T-helper 17 cell (primary cell): ENCODE results near the gene HLCS. TPM values are rescaled to one million over a fixed set of nuclear protein-coding genes. Genes with fewer than 3 reads are reported as not detected.
"Not testable (repeated sequence)": the region's sequence is repeated elsewhere in the genome, so short reads cannot be mapped to it uniquely, and the experiment has no call there.

Experiments
- ATAC-seq: fragments of 150-1000 bp; cut with Tn5 transposase; 2 replicates; pipeline ENCODE4 v1.10.0; 2021; ENCODE audit warnings: mild to moderate bottlenecking, moderate library complexity
- DNase-seq, 3 donors: peaks; one replicate each; pipeline versions ENCODE4 v3.0.0 to v3.0.0-alpha.2; 2020 to 2021
- H3K9me3 ChIP-seq: one replicate; pipeline ENCODE4 v1.7.0; 2013; ENCODE audit warnings: low read length, mild to moderate bottlenecking; ENCODE audit not compliant: control insufficient read depth, poor library complexity, severe bottlenecking
- H3K27ac Mint-ChIP-seq: one replicate; pipeline ENCODE4 v1.8.0; 2022; ENCODE audit warnings: mild to moderate bottlenecking, moderate library complexity, mixed read lengths
- H3K27me3 Mint-ChIP-seq: one replicate; pipeline ENCODE4 v1.8.0; 2022; ENCODE audit warnings: mixed read lengths
- H3K36me3 Mint-ChIP-seq: one replicate; pipeline ENCODE4 v1.8.0; 2022; ENCODE audit warnings: low read depth, mixed read lengths
- H3K4me1 Mint-ChIP-seq: one replicate; pipeline ENCODE4 v1.8.0; 2022; ENCODE audit warnings: mild to moderate bottlenecking, mixed read lengths
- H3K4me3 Mint-ChIP-seq: one replicate; pipeline ENCODE4 v1.8.0; 2022; ENCODE audit warnings: mild to moderate bottlenecking, moderate library complexity, mixed read lengths
- total RNA-seq, 4 donors: library from RNA in 2 of 4; stranded (reverse) in 2 of 4; gene quantifications; one replicate each; pipeline ENCODE4 v1.2.3 and lab custom pipeline; 2022 to 2026

HLCS gene
- total RNA-seq, 2 donors from 2014 or later, result 14.4 to 16.3 TPM

- Mint-ChIP-seq H3K27ac (peak overlapping the region; percentile 43), H3K27me3 (no peaks in the 10 kb centered on the region), H3K4me1 (peaks cover 3% of the 10 kb centered on the region), H3K4me3 (no peak overlapping the region), H3K36me3 (peaks cover 3% of the 10 kb centered on the region)
- H3K9me3 ChIP-seq, result no peaks in the 10 kb centered on the region
- ATAC-seq (no peak), DNase-seq (no peak)
Measured at GRCh38 chr21:36994501-36995158, 28.2 kb upstream of the HLCS start.

- no peaks in the 10 kb centered on the region for H3K9me3 ChIP-seq
- Mint-ChIP-seq H3K4me1 (peaks cover 10% of the 10 kb centered on the region), H3K36me3 (peaks cover 3% of the 10 kb centered on the region), H3K27me3 (no peaks in the 10 kb centered on the region), H3K4me3 (no peak overlapping the region), H3K27ac (no peak overlapping the region)
- DNase-seq, result no peak
- ATAC-seq, result no peak
Measured at GRCh38 chr21:36992671-36993070, 26.2 kb upstream of the HLCS start.

- H3K27ac Mint-ChIP-seq, result peak overlapping the region; percentile 91
- no peak for ATAC-seq
- H3K27me3 Mint-ChIP-seq, result no peaks in the 10 kb centered on the region
- no peak for DNase-seq
- H3K4me3 Mint-ChIP-seq, result peak overlapping the region; percentile 92
- H3K36me3 Mint-ChIP-seq, result peaks cover 3% of the 10 kb centered on the region
- no peaks in the 10 kb centered on the region for H3K9me3 ChIP-seq
- peaks cover 13% of the 10 kb centered on the region for H3K4me1 Mint-ChIP-seq
Measured at GRCh38 chr21:36990508-36991205, 24.2 kb upstream of the HLCS start.

- Mint-ChIP-seq H3K27me3 (no peaks in the 10 kb centered on the region), H3K27ac (peak overlapping the region; percentile 91), H3K4me3 (peak overlapping the region; percentile 92), H3K36me3 (peaks cover 3% of the 10 kb centered on the region), H3K4me1 (peaks cover 13% of the 10 kb centered on the region)
- no peaks in the 10 kb centered on the region for H3K9me3 ChIP-seq
- DNase-seq (peak; percentile 61 to 82 (median 70)), ATAC-seq (peak; percentile 85)
Measured at GRCh38 chr21:36989699-36990507, 23.4 kb upstream of the HLCS start.

- peaks cover 13% of the 10 kb centered on the region for H3K4me1 Mint-ChIP-seq
- H3K4me3 Mint-ChIP-seq, result peak overlapping the region; percentile 85
- not testable (repeated sequence) for H3K27me3 Mint-ChIP-seq, DNase-seq, H3K9me3 ChIP-seq, H3K36me3 Mint-ChIP-seq, H3K27ac Mint-ChIP-seq, ATAC-seq
Measured at GRCh38 chr21:36989199-36989698, 22.8 kb upstream of the HLCS start.

GRCh38 chr21:36988536-36988935 lies 22.1 kb upstream of the HLCS start:
- peaks cover 3% of the 10 kb centered on the region for H3K36me3 Mint-ChIP-seq
- H3K9me3 ChIP-seq, result no peaks in the 10 kb centered on the region
- H3K4me1 Mint-ChIP-seq, result peaks cover 13% of the 10 kb centered on the region
- peak overlapping the region; percentile 62 for H3K4me3 Mint-ChIP-seq
- ATAC-seq (no peak), DNase-seq (no peak)
- H3K27ac Mint-ChIP-seq, result no peak overlapping the region
- H3K27me3 Mint-ChIP-seq, result no peaks in the 10 kb centered on the region

GRCh38 chr21:36987845-36988244 lies 21.4 kb upstream of the HLCS start:
- H3K4me3 Mint-ChIP-seq, result no peak overlapping the region
- DNase-seq (no peak), ATAC-seq (no peak)
- H3K36me3 Mint-ChIP-seq, result peaks cover 3% of the 10 kb centered on the region
- H3K4me1 Mint-ChIP-seq, result peaks cover 13% of the 10 kb centered on the region
- H3K9me3 ChIP-seq, result no peaks in the 10 kb centered on the region
- peak overlapping the region; percentile 72 for H3K27ac Mint-ChIP-seq
- H3K27me3 Mint-ChIP-seq, result no peaks in the 10 kb centered on the region

- Mint-ChIP-seq H3K36me3 (peaks cover 3% of the 10 kb centered on the region), H3K27ac (peak overlapping the region; percentile 72), H3K4me3 (no peak overlapping the region), H3K27me3 (peaks cover 8% of the 10 kb centered on the region), H3K4me1 (peaks cover 14% of the 10 kb centered on the region)
- DNase-seq (no peak), ATAC-seq (peak; percentile 41)
- H3K9me3 ChIP-seq, result no peaks in the 10 kb centered on the region
Measured at GRCh38 chr21:36985751-36986594, 19.5 kb upstream of the HLCS start.

- Mint-ChIP-seq H3K36me3 (no peaks in the 10 kb centered on the region), H3K27ac (no peak overlapping the region), H3K27me3 (peaks cover 8% of the 10 kb centered on the region), H3K4me3 (no peak overlapping the region), H3K4me1 (peaks cover 6% of the 10 kb centered on the region)
- no peaks in the 10 kb centered on the region for H3K9me3 ChIP-seq
- ATAC-seq (no peak), DNase-seq (no peak)
Measured at GRCh38 chr21:36981977-36982700, 15.7 kb upstream of the HLCS start.

- Mint-ChIP-seq H3K36me3 (no peaks in the 10 kb centered on the region), H3K27ac (no peak overlapping the region), H3K4me1 (peaks cover 5% of the 10 kb centered on the region), H3K4me3 (peak overlapping the region; percentile 79), H3K27me3 (peaks cover 8% of the 10 kb centered on the region)
- ATAC-seq (no peak), DNase-seq (no peak)
- H3K9me3 ChIP-seq, result no peaks in the 10 kb centered on the region
Measured at GRCh38 chr21:36981049-36981391, 14.6 kb upstream of the HLCS start.

- peaks cover 8% of the 10 kb centered on the region for H3K27me3 Mint-ChIP-seq
- peak overlapping the region; percentile 79 for H3K4me3 Mint-ChIP-seq
- no peaks in the 10 kb centered on the region for H3K36me3 Mint-ChIP-seq
- no peak for DNase-seq
- H3K9me3 ChIP-seq, result no peaks in the 10 kb centered on the region
- peak; percentile 54 for ATAC-seq
- no peak overlapping the region for H3K27ac Mint-ChIP-seq
- peaks cover 5% of the 10 kb centered on the region for H3K4me1 Mint-ChIP-seq
Measured at GRCh38 chr21:36980280-36981048, 14.0 kb upstream of the HLCS start.
